SK-N-SH (cell line): ENCODE data around the gene SHQ1. TPM values are rescaled to one million over a fixed set of nuclear protein-coding genes. Genes with fewer than 3 reads are reported as not detected.

Experiments
- CTCF ChIA-PET: fragments of 300-600, 350-600 bp; formaldehyde crosslinking; extraction: SDS; loops from one replicate; lab custom pipeline; 2021; lab: Yijun Ruan, JAX
- POLR2A ChIA-PET: fragments of 350-600 bp; sonication (Branson Sonifier 250); formaldehyde crosslinking; extraction: SDS; loops from one replicate; lab custom pipeline; 2020; ENCODE audit warnings: antibody characterized with exemption, inconsistent platforms; lab: Yijun Ruan, JAX
- DNase-seq: peaks from one replicate; pipeline ENCODE4 v3.0.0; 2012
- H2AFZ ChIP-seq: fragments of 200-600 bp; sonication (generic); 2 replicates; pipeline ENCODE4 v1.8.1; 2016; ENCODE audit warnings: antibody characterized with exemption, mild to moderate bottlenecking, low read depth
- H3F3A ChIP-seq: fragments of 200-600 bp; sonication (generic); replicated peaks from 2 replicates; pipeline ENCODE3; 2016; ENCODE audit warnings: antibody characterized with exemption, mild to moderate bottlenecking; ENCODE audit not compliant: insufficient read depth
- H3K27ac ChIP-seq, 2 experiments: fragments of 200-500 bp in 1 of 2; fragments of 200-600 bp in 1 of 2; sonication (Bioruptor generic) in 1 of 2; sonication (generic), shearing (Covaris generic) in 1 of 2; 2 replicates each; pipeline versions ENCODE4 v1.5.1 to v1.6.1; 2014 to 2016; ENCODE audit warnings: low read depth in 2 of 2, inconsistent platforms in 1 of 2, low read length in 1 of 2, mild to moderate bottlenecking in 1 of 2, mixed read lengths in 1 of 2
- H3K27me3 ChIP-seq: fragments of 200-600 bp; sonication (generic), shearing (Covaris generic); 2 replicates; pipeline ENCODE4 v1.6.1; 2016; ENCODE audit warnings: mixed run types; ENCODE audit not compliant: insufficient read depth
- H3K36me3 ChIP-seq, 2 experiments: fragments of 200-500 bp in 1 of 2; fragments of 200-600 bp in 1 of 2; sonication (Bioruptor generic) in 1 of 2; sonication (generic) in 1 of 2; replicated peaks in 1 of 2; 2 replicates each; pipeline versions ENCODE3 to v1.5.1; 2014 to 2016; ENCODE audit warnings: low read length in 1 of 2, mild to moderate bottlenecking in 1 of 2; ENCODE audit not compliant: insufficient read depth in 2 of 2, control insufficient read depth in 1 of 2
- H3K4me1 ChIP-seq, 2 experiments: fragments of 200-500 bp in 1 of 2; fragments of 200-600 bp in 1 of 2; sonication (Bioruptor generic) in 1 of 2; sonication (generic), shearing (Covaris generic) in 1 of 2; 2 replicates each; pipeline versions ENCODE4 v1.5.1 to v1.6.1; 2014 to 2016; ENCODE audit warnings: low read depth in 1 of 2, low read length in 1 of 2, mixed run types in 1 of 2; ENCODE audit not compliant: insufficient read depth in 2 of 2, control insufficient read depth in 1 of 2
- H3K4me2 ChIP-seq: fragments of 200-600 bp; sonication (generic), shearing (Covaris generic); 2 replicates; pipeline ENCODE4 v1.6.1; 2017; ENCODE audit warnings: mixed run types
- H3K4me3 ChIP-seq, 2 experiments: fragments of 200-500 bp in 1 of 2; fragments of 200-600 bp in 1 of 2; sonication (Bioruptor generic) in 1 of 2; sonication (generic), shearing (Covaris generic) in 1 of 2; 2 replicates each; pipeline versions ENCODE4 v1.5.1 to v1.8.1; 2014 to 2016; ENCODE audit warnings: low read depth in 2 of 2, inconsistent platforms in 1 of 2, low read length in 1 of 2, mild to moderate bottlenecking in 1 of 2, mixed read lengths in 1 of 2, moderate library complexity in 1 of 2
- H3K79me2 ChIP-seq: fragments of 200-600 bp; sonication (generic); 2 replicates; pipeline ENCODE4 v1.8.1; 2017; ENCODE audit warnings: mild to moderate bottlenecking; ENCODE audit not compliant: insufficient read depth
- H3K9ac ChIP-seq: fragments of 200-600 bp; sonication (generic); 2 replicates; pipeline ENCODE4 v1.6.1; 2017; ENCODE audit warnings: mixed run types
- H3K9me2 ChIP-seq: fragments of 200-600 bp; sonication (generic); 2 replicates; pipeline ENCODE4 v1.6.1; 2017; ENCODE audit warnings: mixed run types
- H3K9me3 ChIP-seq: fragments of 200-600 bp; sonication (generic); 2 replicates; pipeline ENCODE4 v1.6.1; 2017; ENCODE audit warnings: mixed run types, mild to moderate bottlenecking, moderate library complexity
- H4K20me1 ChIP-seq: fragments of 200-600 bp; sonication (generic); 2 replicates; pipeline ENCODE4 v1.6.1; 2017; ENCODE audit warnings: mild to moderate bottlenecking, mixed run types; ENCODE audit not compliant: insufficient read depth
- ELF1 ChIP-seq: IDR thresholded peaks from 2 replicates; pipeline ENCODE4 v1.4.0; 2012
- FOXJ3 ChIP-seq: sonication (generic); formaldehyde crosslinking; IDR thresholded peaks from 2 replicates; pipeline ENCODE4 v1.5.1; 2020; ENCODE audit warnings: mild to moderate bottlenecking, missing genetic modification reagents
- FOXM1 ChIP-seq: IDR thresholded peaks from 2 replicates; pipeline ENCODE4 v1.4.0; 2012; ENCODE audit warnings: low read depth, mild to moderate bottlenecking
- JUND ChIP-seq: IDR thresholded peaks from 2 replicates; pipeline ENCODE4 v1.4.0; 2012
- MEF2A ChIP-seq: IDR thresholded peaks from 2 replicates; pipeline ENCODE4 v1.4.0; 2012; ENCODE audit warnings: low read depth, borderline replicate concordance
- MXI1 ChIP-seq: IDR thresholded peaks from 2 replicates; pipeline ENCODE4 v1.6.1; 2012; ENCODE audit warnings: mild to moderate bottlenecking, low read depth, low read length, improper control_type of control experiment
- PBX3 ChIP-seq: IDR thresholded peaks from 2 replicates; pipeline ENCODE4; 2012
- RCOR1 ChIP-seq: fragments of 150-350 bp; IDR thresholded peaks from 2 replicates; pipeline ENCODE4 v1.6.1; 2017; ENCODE audit warnings: antibody characterized with exemption, low read length
- REST ChIP-seq: IDR thresholded peaks from 2 replicates; pipeline ENCODE4 v1.6.1; 2012; ENCODE audit warnings: mild to moderate bottlenecking, low read depth, low read length, moderate library complexity
- RFX5 ChIP-seq: IDR thresholded peaks from 2 replicates; pipeline ENCODE4 v1.6.1; 2012; ENCODE audit warnings: mild to moderate bottlenecking, improper control_type of control experiment, low read length
- RXRA ChIP-seq: IDR thresholded peaks from 2 replicates; pipeline ENCODE4 v1.4.0; 2012; ENCODE audit warnings: low read depth, mild to moderate bottlenecking, borderline replicate concordance
- SIN3A ChIP-seq: IDR thresholded peaks from 2 replicates; pipeline ENCODE4 v1.6.1; 2012; ENCODE audit warnings: low read depth, mild to moderate bottlenecking, low read length, moderate library complexity, borderline replicate concordance
- SMC3 ChIP-seq: IDR thresholded peaks from 2 replicates; pipeline ENCODE4 v1.6.1; 2012; ENCODE audit warnings: low read depth, low read length, improper control_type of control experiment
- TEAD4 ChIP-seq: IDR thresholded peaks from 2 replicates; pipeline ENCODE4 v1.4.0; 2012; ENCODE audit warnings: mild to moderate bottlenecking, borderline replicate concordance; ENCODE audit not compliant: insufficient read depth
- USF1 ChIP-seq: IDR thresholded peaks from 2 replicates; pipeline ENCODE4 v1.4.0; 2012; ENCODE audit warnings: low read depth, borderline replicate concordance
- YY1 ChIP-seq: IDR thresholded peaks from 2 replicates; pipeline ENCODE4 v1.4.0; 2012; ENCODE audit warnings: low read depth, mild to moderate bottlenecking
- ZBTB33 ChIP-seq: IDR thresholded peaks from 2 replicates; pipeline ENCODE4 v1.4.0; 2012; ENCODE audit warnings: low read depth, borderline replicate concordance
- WGBS: methylation state at CpG from one replicate; pipeline ENCODE4 v1.1.6; 2017; ENCODE audit warnings: low lambda C conversion rate; 5-methylcytosine and 5-hydroxymethylcytosine counted together
- polyA plus RNA-seq, 3 experiments: library from polyadenylated mRNA; depleted of rRNA; stranded (reverse); fragments of >200 nt; gene quantifications; 2 replicates each; pipeline ENCODE4 v1.2.3, GENCODE V29; 2012

SHQ1 gene
- polyA plus RNA-seq, 1 of the 3 experiments (the other 2 are of a cell fraction), result 10.5 TPM

GRCh38 chr3:72753495-72753894 is 94.8 kb downstream of the SHQ1 start:
- CTCF ChIA-PET, result interaction anchor here (2.9 kb wide), 1 partner anchor 87 kb away, joined by 9 read pairs; no protein-coding TSS in a partner anchor
- H3K4me1 ChIP-seq, result no peaks in the 10 kb centered on the region; a peak in 1 of 4 replicates
- TF ChIP-seq RCOR1 (no peak), FOXM1 (no peak), MEF2A (no peak), ELF1 (no peak), ZBTB33 (no peak), JUND (no peak), YY1 (no peak), FOXJ3 (CRISPR knock-in tag) (no peak), MXI1 (no peak), REST (no peak), RXRA (no peak)
- H3K27ac ChIP-seq, result no peak overlapping the region
- H3K9me2 ChIP-seq, result no peaks in the 10 kb centered on the region
- no peaks in the 10 kb centered on the region for H3K9me3 ChIP-seq
- H3F3A ChIP-seq, result no peaks in the 10 kb centered on the region
- POLR2A ChIA-PET, result interaction anchor here (1.6 kb wide), 1 partner anchor 15 kb away, joined by 3 read pairs; no protein-coding TSS in a partner anchor
- no peak for DNase-seq
- no peak overlapping the region for H3K4me3 ChIP-seq
- H3K4me2 ChIP-seq, result no peak overlapping the region
- H3K79me2 ChIP-seq, result no peaks in the 10 kb centered on the region
- H2AFZ ChIP-seq, result no peak overlapping the region
- no peaks in the 10 kb centered on the region for H4K20me1 ChIP-seq
- WGBS, result 89% methylated on average over 5 of the region's 5 CpGs
- H3K36me3 ChIP-seq, result peaks cover 4 to 6% of the 10 kb centered on the region in 2 experiments
- no peak overlapping the region for H3K9ac ChIP-seq
- H3K27me3 ChIP-seq, result no peaks in the 10 kb centered on the region

GRCh38 chr3:72750405-72750965 is 97.8 kb downstream of the SHQ1 start:
- no peaks in the 10 kb centered on the region for H3F3A ChIP-seq
- H3K36me3 ChIP-seq, result peaks cover 4 to 6% of the 10 kb centered on the region in 2 experiments
- POLR2A ChIA-PET, result no interaction called here
- WGBS, result 90% methylated on average over 4 of the region's 4 CpGs
- no peaks in the 10 kb centered on the region for H3K4me1 ChIP-seq
- H3K27ac ChIP-seq, result no peak overlapping the region
- H3K9me3 ChIP-seq, result no peaks in the 10 kb centered on the region
- no peaks in the 10 kb centered on the region for H4K20me1 ChIP-seq
- no peaks in the 10 kb centered on the region for H3K9me2 ChIP-seq
- no peak for DNase-seq
- no peak overlapping the region for H3K9ac ChIP-seq
- H3K4me3 ChIP-seq, result no peak overlapping the region
- H3K27me3 ChIP-seq, result no peaks in the 10 kb centered on the region
- CTCF ChIA-PET, result no interaction called here
- H2AFZ ChIP-seq, result no peak overlapping the region
- H3K4me2 ChIP-seq, result no peak overlapping the region
- no peaks in the 10 kb centered on the region for H3K79me2 ChIP-seq
- TF ChIP-seq ZBTB33, result no peak
- TF ChIP-seq SMC3, result no peak
- no peak for TF ChIP-seq RCOR1
- TF ChIP-seq TEAD4, result no peak
- TF ChIP-seq FOXM1, result no peak
- no peak for TF ChIP-seq JUND
- TF ChIP-seq PBX3, result no peak
- TF ChIP-seq RFX5, result no peak
- TF ChIP-seq USF1, result no peak
- TF ChIP-seq SIN3A, result no peak
